Fibroblast of the aortic adventitia (primary cell): ENCODE data around the gene KAT8. TPM values are rescaled to one million over a fixed set of nuclear protein-coding genes. Genes with fewer than 3 reads are reported as not detected.
A peak's percentile ranks its signal among the peaks of the same experiment; 100 is the strongest.

Source experiments
- DNase-seq: peaks from one replicate; pipeline ENCODE4 v3.0.0-alpha.2; 2010; ENCODE audit warnings: low read depth
- H3K4me3 ChIP-seq: 2 replicates; pipeline ENCODE4 v1.5.1; 2011; ENCODE audit warnings: low read depth, mild to moderate bottlenecking, control low read depth, low read length, moderate library complexity
- total RNA-seq: library from RNA; depleted of rRNA; stranded (reverse); fragments of >200 nt; gene quantifications from 2 replicates; pipeline ENCODE4 v1.2.3, GENCODE V29; 2012; ENCODE audit warnings: low replicate concordance
- TF ChIP-seq, protein P1 (sequence below): IDR thresholded peaks from 2 replicates; pipeline ENCODE4 v1.5.1; 2011; ENCODE audit warnings: mild to moderate bottlenecking, low read length, control low read depth, inconsistent platforms; ENCODE audit not compliant: insufficient read depth

Gene KAT8
- total RNA-seq, 1 donor = 31.5 TPM

DNA sequence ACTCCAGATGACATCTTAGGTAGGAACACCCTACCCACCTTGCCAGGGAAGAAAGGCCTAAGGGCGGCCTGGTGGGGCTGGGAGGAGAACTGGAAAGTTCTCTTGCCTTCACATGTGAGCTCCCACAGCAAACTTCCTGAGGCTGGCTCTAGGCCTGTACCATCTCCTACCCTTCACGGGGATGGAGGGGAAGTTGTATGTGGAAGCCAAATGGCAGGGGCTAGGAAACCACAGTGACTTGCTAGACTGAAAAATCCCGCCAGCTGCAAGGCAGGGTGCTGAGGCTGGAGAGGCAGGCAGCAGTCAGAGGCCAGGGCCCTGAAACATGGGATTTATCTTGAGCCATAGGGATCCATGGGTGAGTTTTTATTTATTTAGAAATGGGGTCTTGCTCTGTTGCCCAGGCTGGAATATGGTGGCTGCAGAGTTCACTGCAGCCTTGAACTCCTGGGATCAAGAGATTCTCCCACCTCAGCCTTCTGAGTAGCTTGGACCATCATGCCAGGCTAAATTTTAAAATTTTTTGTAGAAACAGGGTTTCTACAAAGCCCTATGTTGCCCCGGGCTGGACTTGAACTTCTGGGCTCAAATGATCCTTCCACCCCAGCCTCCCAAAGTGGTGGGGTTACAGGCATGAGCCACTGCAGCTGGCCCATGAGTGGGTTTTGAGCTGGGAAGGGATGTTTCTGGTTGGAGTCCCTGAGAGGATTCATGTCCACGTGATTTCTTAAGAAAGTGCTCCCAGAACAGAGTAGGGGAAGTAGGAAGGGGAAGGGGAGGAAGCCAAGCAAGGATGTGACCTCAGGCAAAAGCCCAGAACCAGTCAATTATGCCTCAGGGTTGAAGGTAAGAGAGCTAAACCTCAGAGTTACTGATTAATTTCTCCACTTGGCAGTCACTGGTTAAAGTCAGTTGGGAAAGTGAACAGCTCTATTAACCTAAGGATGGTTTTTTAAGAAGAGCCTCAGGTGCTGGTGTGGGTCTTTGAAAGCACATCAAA lies 4.0 kb upstream of the KAT8 start:
- DNase-seq = no peak
- TF ChIP-seq, protein P1, sequence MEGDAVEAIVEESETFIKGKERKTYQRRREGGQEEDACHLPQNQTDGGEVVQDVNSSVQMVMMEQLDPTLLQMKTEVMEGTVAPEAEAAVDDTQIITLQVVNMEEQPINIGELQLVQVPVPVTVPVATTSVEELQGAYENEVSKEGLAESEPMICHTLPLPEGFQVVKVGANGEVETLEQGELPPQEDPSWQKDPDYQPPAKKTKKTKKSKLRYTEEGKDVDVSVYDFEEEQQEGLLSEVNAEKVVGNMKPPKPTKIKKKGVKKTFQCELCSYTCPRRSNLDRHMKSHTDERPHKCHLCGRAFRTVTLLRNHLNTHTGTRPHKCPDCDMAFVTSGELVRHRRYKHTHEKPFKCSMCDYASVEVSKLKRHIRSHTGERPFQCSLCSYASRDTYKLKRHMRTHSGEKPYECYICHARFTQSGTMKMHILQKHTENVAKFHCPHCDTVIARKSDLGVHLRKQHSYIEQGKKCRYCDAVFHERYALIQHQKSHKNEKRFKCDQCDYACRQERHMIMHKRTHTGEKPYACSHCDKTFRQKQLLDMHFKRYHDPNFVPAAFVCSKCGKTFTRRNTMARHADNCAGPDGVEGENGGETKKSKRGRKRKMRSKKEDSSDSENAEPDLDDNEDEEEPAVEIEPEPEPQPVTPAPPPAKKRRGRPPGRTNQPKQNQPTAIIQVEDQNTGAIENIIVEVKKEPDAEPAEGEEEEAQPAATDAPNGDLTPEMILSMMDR = no peak
- no peak overlapping the region for H3K4me3 ChIP-seq

- no peak for DNase-seq
- TF ChIP-seq, protein P1 = no peak
Observed at GRCh38 chr16:31114468-31114867, 3.0 kb upstream of the KAT8 start.

DNA sequence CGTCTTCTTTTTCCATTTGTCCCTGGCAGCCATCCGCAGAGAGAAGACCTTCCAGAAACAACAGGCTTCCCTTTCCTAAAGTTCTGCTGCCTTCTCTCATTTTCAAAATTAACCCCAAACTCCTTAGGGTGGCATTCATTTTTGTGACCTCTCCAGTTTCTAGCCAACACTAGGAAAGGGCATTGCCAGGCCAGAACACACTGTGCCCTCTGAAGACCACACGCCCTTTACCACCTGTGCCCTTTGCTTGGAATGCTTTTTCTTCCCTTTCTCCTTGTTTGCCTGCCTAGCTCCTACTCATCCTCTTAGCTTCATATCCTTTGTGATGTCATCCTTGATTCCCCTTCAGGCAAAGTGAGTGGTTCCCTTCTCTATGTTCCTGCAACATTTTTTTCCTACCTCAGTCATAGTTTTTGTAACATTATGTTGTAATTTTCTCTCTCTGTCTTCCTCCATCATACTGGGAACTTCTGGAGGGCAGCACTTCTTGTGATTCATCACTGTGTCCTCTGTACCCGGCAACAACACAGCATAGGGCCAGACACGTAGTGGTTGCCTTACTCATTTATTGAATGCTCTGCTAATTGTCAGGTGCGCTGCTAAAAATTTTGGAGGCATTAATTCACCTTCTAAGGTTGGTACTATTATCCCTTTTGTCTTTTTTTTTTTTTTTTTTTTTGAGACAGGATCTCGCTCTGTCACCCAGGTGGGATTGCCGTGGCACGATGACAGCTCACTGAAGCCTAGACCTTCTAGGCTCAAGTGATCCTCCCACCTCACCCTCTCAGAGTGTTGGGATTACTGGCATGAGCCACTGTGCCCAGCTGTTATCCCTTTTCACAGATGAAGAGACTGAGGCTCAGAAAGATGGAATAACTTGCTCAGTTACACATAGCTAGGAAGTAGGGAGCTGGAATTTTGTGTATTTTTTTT lies 1.0 kb downstream of the KAT8 start:
- peak overlapping the region; percentile 94 for H3K4me3 ChIP-seq
- TF ChIP-seq, protein P1 = no peak
- DNase-seq = peak; percentile 42

More at GRCh38 chr16:31114468-31114867, 3.0 kb upstream of the KAT8 start:
- H3K4me3 ChIP-seq = no peak overlapping the region

- no peak for DNase-seq
- TF ChIP-seq, protein P1 = no peak
Observed at GRCh38 chr16:31120129-31120528, 2.7 kb downstream of the KAT8 start.

GRCh38 chr16:31125844-31126243 lies 8.4 kb downstream of the KAT8 start:
- no peak overlapping the region for H3K4me3 ChIP-seq
- no peak for DNase-seq
- TF ChIP-seq, protein P1 = no peak

More at GRCh38 chr16:31120129-31120528, 2.7 kb downstream of the KAT8 start:
- H3K4me3 ChIP-seq = no peak overlapping the region

DNA sequence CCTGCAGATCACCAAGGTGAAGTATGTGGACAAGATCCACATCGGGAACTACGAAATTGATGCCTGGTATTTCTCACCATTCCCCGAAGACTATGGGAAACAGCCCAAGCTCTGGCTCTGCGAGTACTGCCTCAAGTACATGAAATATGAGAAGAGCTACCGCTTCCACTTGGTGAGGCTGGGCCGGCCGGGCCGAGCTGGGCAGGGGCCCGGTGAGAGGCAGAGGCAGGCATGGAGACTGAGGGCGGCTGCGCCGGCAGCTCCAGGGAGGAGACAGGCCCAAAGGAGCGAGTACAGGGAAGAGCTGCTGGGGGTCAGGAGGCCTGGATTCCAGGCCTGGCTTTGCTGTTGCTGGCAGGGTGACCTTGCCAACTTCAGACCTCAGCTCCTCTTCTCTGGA lies 9.7 kb downstream of the KAT8 start:
- DNase-seq = no peak
- TF ChIP-seq, protein P1 = no peak
- no peak overlapping the region for H3K4me3 ChIP-seq
